ENCODE results near the gene DPF1.

The DPF1 gene

GRCh38 chr19:38168637-38169036, 55.4 kb downstream of the DPF1 start:
- TF ChIP-seq SNAI2 (CRISPR knock-in tag; IDR thresholded peaks at IDR 0.05) (no peak), ZNF8 (CRISPR knock-in tag; IDR thresholded peaks at IDR 0.05) (no peak), ZNF565 (CRISPR knock-in tag; conservative IDR thresholded peaks at IDR 0.05; ENCODE audit: low read depth) (no peak), ZC3H10 (CRISPR knock-in tag; IDR thresholded peaks at IDR 0.05) (no peak), ZFP3 (CRISPR knock-in tag; IDR thresholded peaks at IDR 0.05) (no peak), CSRNP3 (CRISPR knock-in tag; IDR thresholded peaks at IDR 0.05) (no peak), CSDC2 (CRISPR knock-in tag; IDR thresholded peaks at IDR 0.05) (no peak)

GRCh38 chr19:38165335-38165734, 58.7 kb downstream of the DPF1 start:
- TF ChIP-seq ISL1 (CRISPR knock-in tag; IDR thresholded peaks at IDR 0.05) (no peak), RARB (CRISPR knock-in tag; IDR thresholded peaks at IDR 0.05) (no peak), ZC3H10 (CRISPR knock-in tag; IDR thresholded peaks at IDR 0.05) (no peak), PPARA (CRISPR knock-in tag; IDR thresholded peaks at IDR 0.05; ENCODE audit: borderline replicate concordance) (no peak), PATZ1 (CRISPR knock-in tag; IDR thresholded peaks at IDR 0.05; ENCODE audit: borderline replicate concordance) (no peak), CREB5 (CRISPR knock-in tag; IDR thresholded peaks at IDR 0.05; ENCODE audit: low read depth) (no peak), ARNTL (CRISPR knock-in tag; IDR thresholded peaks at IDR 0.05; ENCODE audit: borderline replicate concordance, low read depth) (no peak), ESRRG (CRISPR knock-in tag; IDR thresholded peaks at IDR 0.05) (no peak), CSDC2 (CRISPR knock-in tag; IDR thresholded peaks at IDR 0.05) (no peak), GLIS3 (CRISPR knock-in tag; IDR thresholded peaks at IDR 0.05) (no peak), ZFP30 (CRISPR knock-in tag; IDR thresholded peaks at IDR 0.05) (no peak), ZNF565 (CRISPR knock-in tag; conservative IDR thresholded peaks at IDR 0.05; ENCODE audit: low read depth) (no peak), ZNF8 (CRISPR knock-in tag; IDR thresholded peaks at IDR 0.05) (no peak), TOX (CRISPR knock-in tag; IDR thresholded peaks at IDR 0.05; ENCODE audit: borderline replicate concordance) (no peak), TCF4 (CRISPR knock-in tag; IDR thresholded peaks at IDR 0.05; ENCODE audit: borderline replicate concordance) (no peak), BACH2 (CRISPR knock-in tag; IDR thresholded peaks at IDR 0.05; ENCODE audit: borderline replicate concordance) (no peak), SNAI2 (CRISPR knock-in tag; IDR thresholded peaks at IDR 0.05) (no peak), ZNF70 (CRISPR knock-in tag; IDR thresholded peaks at IDR 0.05) (no peak)
- no peak for ATAC-seq

More at GRCh38 chr19:38168637-38169036, 55.4 kb downstream of the DPF1 start:
- no peak for ATAC-seq

DNA sequence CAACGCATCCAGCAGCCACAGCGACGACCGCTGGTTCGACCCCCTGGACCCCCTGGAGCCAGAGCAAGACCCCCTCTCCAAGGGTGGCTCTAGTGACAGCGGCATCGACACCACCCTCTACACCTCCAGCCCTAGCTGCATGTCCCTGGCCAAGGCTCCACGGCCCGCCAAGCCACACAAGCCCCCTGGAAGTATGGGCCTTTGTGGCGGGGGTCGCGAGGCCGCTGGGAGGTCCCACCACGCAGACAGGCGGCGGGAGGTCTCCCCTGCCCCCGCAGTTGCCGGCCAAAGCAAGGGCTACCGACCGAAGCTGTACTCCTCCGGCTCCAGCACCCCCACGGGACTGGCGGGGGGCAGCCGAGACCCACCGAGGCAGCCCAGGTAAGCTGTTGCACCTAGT, 59.5 kb downstream of the DPF1 start:
- TF ChIP-seq ZFP3 (CRISPR knock-in tag; IDR thresholded peaks at IDR 0.05): no peak
- no peak for TF ChIP-seq CSDC2 (CRISPR knock-in tag; IDR thresholded peaks at IDR 0.05)
- no peak for TF ChIP-seq TOX (CRISPR knock-in tag; IDR thresholded peaks at IDR 0.05; ENCODE audit: borderline replicate concordance)
- TF ChIP-seq TCF4 (CRISPR knock-in tag; IDR thresholded peaks at IDR 0.05; ENCODE audit: borderline replicate concordance): no peak
- no peak for TF ChIP-seq ZNF8 (CRISPR knock-in tag; IDR thresholded peaks at IDR 0.05)
- no peak for TF ChIP-seq GLIS3 (CRISPR knock-in tag; IDR thresholded peaks at IDR 0.05)
- no peak for TF ChIP-seq ESRRG (CRISPR knock-in tag; IDR thresholded peaks at IDR 0.05)
- no peak for TF ChIP-seq POU6F1 (CRISPR knock-in tag; IDR thresholded peaks at IDR 0.05; ENCODE audit: borderline replicate concordance, low read depth)
- no peak for TF ChIP-seq TSHZ2 (CRISPR knock-in tag; IDR thresholded peaks at IDR 0.05)
- TF ChIP-seq ARNTL (CRISPR knock-in tag; IDR thresholded peaks at IDR 0.05; ENCODE audit: borderline replicate concordance, low read depth): no peak
- no peak for TF ChIP-seq ZNF565 (CRISPR knock-in tag; conservative IDR thresholded peaks at IDR 0.05; ENCODE audit: low read depth)
- TF ChIP-seq ZC3H10 (CRISPR knock-in tag; IDR thresholded peaks at IDR 0.05): no peak
- TF ChIP-seq SNAI2 (CRISPR knock-in tag; IDR thresholded peaks at IDR 0.05): no peak
- no peak for TF ChIP-seq OSR1 (CRISPR knock-in tag; IDR thresholded peaks at IDR 0.05)
- no peak for TF ChIP-seq BACH2 (CRISPR knock-in tag; IDR thresholded peaks at IDR 0.05; ENCODE audit: borderline replicate concordance)
- TF ChIP-seq PPARA (CRISPR knock-in tag; IDR thresholded peaks at IDR 0.05; ENCODE audit: borderline replicate concordance): no peak
- TF ChIP-seq CREB5 (CRISPR knock-in tag; IDR thresholded peaks at IDR 0.05; ENCODE audit: low read depth): no peak
- no peak for TF ChIP-seq PATZ1 (CRISPR knock-in tag; IDR thresholded peaks at IDR 0.05; ENCODE audit: borderline replicate concordance)
- no peak for TF ChIP-seq ZNF70 (CRISPR knock-in tag; IDR thresholded peaks at IDR 0.05)
- no peak for ATAC-seq
